ENCODE results near the gene SELENOT. TPM values are rescaled to one million over a fixed set of nuclear protein-coding genes. Genes with fewer than 3 reads are reported as not detected.

The SELENOT gene
- polyA plus RNA-seq, 1 experiment: 321 TPM

- ChIA-PET POLR2A (no interaction called here), CTCF (interaction anchor here (1.0 kb wide), 1 partner anchor 13 kb away, joined by 3 read pairs; no protein-coding TSS in a partner anchor)
- DNase-seq (ENCODE audit: low read depth): no peak
- Histone ChIP-seq H3K27me3 (ENCODE audit: control insufficient read depth, insufficient read depth, low read length) (no peaks in the 10 kb centered on the region), H3K36me3 (ENCODE audit: control insufficient read depth, insufficient read depth, low read length) (no peaks in the 10 kb centered on the region), H3K4me3 (ENCODE audit: low read depth, low read length) (no peak overlapping the region)
- TF ChIP-seq CTCF (IDR thresholded peaks at IDR 0.05; ENCODE audit: insufficient read depth, low read depth, low read length): no peak
These were observed 7.7 kb downstream of the SELENOT start for GRCh38 chr3:150610785-150611184.

- CTCF ChIA-PET: interaction anchor here (1.2 kb wide), 1 partner anchor 10 kb away, joined by 4 read pairs; no protein-coding TSS in a partner anchor
- DNase-seq (ENCODE audit: low read depth): no peak
- Histone ChIP-seq H3K4me3 (ENCODE audit: low read depth, low read length) (no peak overlapping the region), H3K27me3 (ENCODE audit: control insufficient read depth, insufficient read depth, low read length) (no peaks in the 10 kb centered on the region), H3K36me3 (ENCODE audit: control insufficient read depth, insufficient read depth, low read length) (no peaks in the 10 kb centered on the region)
- POLR2A ChIA-PET: no interaction called here
- no peak for TF ChIP-seq CTCF (IDR thresholded peaks at IDR 0.05; ENCODE audit: insufficient read depth, low read depth, low read length)
These were observed 8.5 kb downstream of the SELENOT start for GRCh38 chr3:150611666-150612065.

GRCh38 chr3:150612494-150612893, 9.4 kb downstream of the SELENOT start:
- POLR2A ChIA-PET: no interaction called here
- TF ChIP-seq CTCF (IDR thresholded peaks at IDR 0.05; ENCODE audit: insufficient read depth, low read depth, low read length): no peak
- CTCF ChIA-PET: interaction anchor here (1.2 kb wide), 1 partner anchor 9 kb away, joined by 4 read pairs; no protein-coding TSS in a partner anchor
- no peaks in the 10 kb centered on the region for H3K27me3 ChIP-seq (ENCODE audit: control insufficient read depth, insufficient read depth, low read length)
- no peak overlapping the region for H3K4me3 ChIP-seq (ENCODE audit: low read depth, low read length)
- DNase-seq (ENCODE audit: low read depth): no peak
- no peaks in the 10 kb centered on the region for H3K36me3 ChIP-seq (ENCODE audit: control insufficient read depth, insufficient read depth, low read length)

- no peaks in the 10 kb centered on the region for H3K27me3 ChIP-seq (ENCODE audit: control insufficient read depth, insufficient read depth, low read length)
- no peak overlapping the region for H3K4me3 ChIP-seq (ENCODE audit: low read depth, low read length)
- ChIA-PET CTCF (no interaction called here), POLR2A (no interaction called here)
- no peak for DNase-seq (ENCODE audit: low read depth)
- no peaks in the 10 kb centered on the region for H3K36me3 ChIP-seq (ENCODE audit: control insufficient read depth, insufficient read depth, low read length)
- TF ChIP-seq CTCF (IDR thresholded peaks at IDR 0.05; ENCODE audit: insufficient read depth, low read depth, low read length): no peak
These were observed 9.9 kb downstream of the SELENOT start for GRCh38 chr3:150613034-150613433.

GRCh38 chr3:150613709-150614480, 10.8 kb downstream of the SELENOT start:
- no peaks in the 10 kb centered on the region for H3K27me3 ChIP-seq (ENCODE audit: control insufficient read depth, insufficient read depth, low read length)
- ChIA-PET CTCF (no interaction called here), POLR2A (no interaction called here)
- H3K4me3 ChIP-seq (ENCODE audit: low read depth, low read length): no peak overlapping the region
- no peak for TF ChIP-seq CTCF (IDR thresholded peaks at IDR 0.05; ENCODE audit: insufficient read depth, low read depth, low read length)
- DNase-seq (ENCODE audit: low read depth): no peak
- no peaks in the 10 kb centered on the region for H3K36me3 ChIP-seq (ENCODE audit: control insufficient read depth, insufficient read depth, low read length)

All from BJ (cell line).